ENCODE measurements around the gene RNMT.
"Not testable (repeated sequence)": the region's sequence is repeated elsewhere in the genome, so short reads cannot be mapped to it uniquely, and the experiment has no call there.

Gene RNMT

GRCh38 chr18:13745696-13746095, 19.2 kb downstream of the RNMT start:
- Histone ChIP-seq H3K9me3 (ENCODE audit: control insufficient read depth, low read depth, low read length) (no peaks in the 10 kb centered on the region), H3K4me3 (ENCODE audit: low read length) (no peak overlapping the region), H3K27me3 (ENCODE audit: control insufficient read depth, insufficient read depth, low read length) (no peaks in the 10 kb centered on the region), H3K36me3 (ENCODE audit: control insufficient read depth, low read depth, low read length) (peaks cover 62% of the 10 kb centered on the region), H3K4me1 (ENCODE audit: control insufficient read depth, low read depth, low read length) (no peaks in the 10 kb centered on the region), H3K27ac (ENCODE audit: low read length) (no peak overlapping the region), H3K9ac (ENCODE audit: low read length) (no peak overlapping the region)

- Histone ChIP-seq H3K27me3 (ENCODE audit: control insufficient read depth, insufficient read depth, low read length) (no peaks in the 10 kb centered on the region), H3K9ac (ENCODE audit: low read length) (no peak overlapping the region), H3K4me1 (ENCODE audit: control insufficient read depth, low read depth, low read length) (no peaks in the 10 kb centered on the region), H3K36me3 (ENCODE audit: control insufficient read depth, low read depth, low read length) (peaks cover 52% of the 10 kb centered on the region), H3K9me3 (ENCODE audit: control insufficient read depth, low read depth, low read length) (no peaks in the 10 kb centered on the region), H3K4me3 (ENCODE audit: low read length) (no peak overlapping the region), H3K27ac (ENCODE audit: low read length) (no peak overlapping the region)
These were observed 20.2 kb downstream of the RNMT start for GRCh38 chr18:13746633-13747032.

- H3K27me3 ChIP-seq (ENCODE audit: control insufficient read depth, insufficient read depth, low read length); H3K9me3 ChIP-seq (ENCODE audit: control insufficient read depth, low read depth, low read length); H3K4me3 ChIP-seq (ENCODE audit: low read length); H3K4me1 ChIP-seq (ENCODE audit: control insufficient read depth, low read depth, low read length); H3K27ac ChIP-seq (ENCODE audit: low read length); H3K9ac ChIP-seq (ENCODE audit: low read length): not testable (repeated sequence)
- H3K36me3 ChIP-seq (ENCODE audit: control insufficient read depth, low read depth, low read length): peaks cover 65% of the 10 kb centered on the region
These were observed 25.1 kb downstream of the RNMT start for GRCh38 chr18:13751599-13751998.

GRCh38 chr18:13756261-13756660, 29.8 kb downstream of the RNMT start:
- Histone ChIP-seq H3K9me3 (ENCODE audit: control insufficient read depth, low read depth, low read length) (no peaks in the 10 kb centered on the region), H3K27ac (ENCODE audit: low read length) (no peak overlapping the region), H3K4me1 (ENCODE audit: control insufficient read depth, low read depth, low read length) (no peaks in the 10 kb centered on the region), H3K9ac (ENCODE audit: low read length) (no peak overlapping the region), H3K4me3 (ENCODE audit: low read length) (no peak overlapping the region), H3K36me3 (ENCODE audit: control insufficient read depth, low read depth, low read length) (peaks cover 47% of the 10 kb centered on the region), H3K27me3 (ENCODE audit: control insufficient read depth, insufficient read depth, low read length) (no peaks in the 10 kb centered on the region)

- H3K4me3 ChIP-seq (ENCODE audit: low read length): no peak overlapping the region
- no peaks in the 10 kb centered on the region for H3K9me3 ChIP-seq (ENCODE audit: control insufficient read depth, low read depth, low read length)
- H3K27ac ChIP-seq (ENCODE audit: low read length): no peak overlapping the region
- no peak overlapping the region for H3K9ac ChIP-seq (ENCODE audit: low read length)
- no peaks in the 10 kb centered on the region for H3K27me3 ChIP-seq (ENCODE audit: control insufficient read depth, insufficient read depth, low read length)
- H3K4me1 ChIP-seq (ENCODE audit: control insufficient read depth, low read depth, low read length): no peaks in the 10 kb centered on the region
- H3K36me3 ChIP-seq (ENCODE audit: control insufficient read depth, low read depth, low read length): peaks cover 47% of the 10 kb centered on the region
These were observed 30.2 kb downstream of the RNMT start for GRCh38 chr18:13756671-13757070.

GRCh38 chr18:13758622-13759021, 32.1 kb downstream of the RNMT start:
- H3K36me3 ChIP-seq (ENCODE audit: control insufficient read depth, low read depth, low read length): peaks cover 37% of the 10 kb centered on the region
- H3K9ac ChIP-seq (ENCODE audit: low read length): no peak overlapping the region
- H3K4me3 ChIP-seq (ENCODE audit: low read length): no peak overlapping the region
- H3K27ac ChIP-seq (ENCODE audit: low read length): no peak overlapping the region
- no peaks in the 10 kb centered on the region for H3K27me3 ChIP-seq (ENCODE audit: control insufficient read depth, insufficient read depth, low read length)
- no peaks in the 10 kb centered on the region for H3K4me1 ChIP-seq (ENCODE audit: control insufficient read depth, low read depth, low read length)
- no peaks in the 10 kb centered on the region for H3K9me3 ChIP-seq (ENCODE audit: control insufficient read depth, low read depth, low read length)

GRCh38 chr18:13760047-13760446, 33.6 kb downstream of the RNMT start:
- H3K27ac ChIP-seq (ENCODE audit: low read length): no peak overlapping the region
- H3K4me3 ChIP-seq (ENCODE audit: low read length): no peak overlapping the region
- H3K9ac ChIP-seq (ENCODE audit: low read length): no peak overlapping the region
- H3K27me3 ChIP-seq (ENCODE audit: control insufficient read depth, insufficient read depth, low read length): no peaks in the 10 kb centered on the region
- H3K4me1 ChIP-seq (ENCODE audit: control insufficient read depth, low read depth, low read length): no peaks in the 10 kb centered on the region
- peaks cover 22% of the 10 kb centered on the region for H3K36me3 ChIP-seq (ENCODE audit: control insufficient read depth, low read depth, low read length)
- H3K9me3 ChIP-seq (ENCODE audit: control insufficient read depth, low read depth, low read length): no peaks in the 10 kb centered on the region

- H3K9ac ChIP-seq (ENCODE audit: low read length): no peak overlapping the region
- H3K27ac ChIP-seq (ENCODE audit: low read length): no peak overlapping the region
- no peaks in the 10 kb centered on the region for H3K27me3 ChIP-seq (ENCODE audit: control insufficient read depth, insufficient read depth, low read length)
- H3K9me3 ChIP-seq (ENCODE audit: control insufficient read depth, low read depth, low read length): peaks cover 6% of the 10 kb centered on the region
- H3K4me3 ChIP-seq (ENCODE audit: low read length): no peak overlapping the region
- H3K4me1 ChIP-seq (ENCODE audit: control insufficient read depth, low read depth, low read length): no peaks in the 10 kb centered on the region
- peaks cover 8% of the 10 kb centered on the region for H3K36me3 ChIP-seq (ENCODE audit: control insufficient read depth, low read depth, low read length)
These were observed 36.4 kb downstream of the RNMT start for GRCh38 chr18:13762690-13763439.

GRCh38 chr18:13775058-13775457, 48.6 kb downstream of the RNMT start:
- Histone ChIP-seq H3K4me1 (ENCODE audit: control insufficient read depth, low read depth, low read length) (peaks cover 4% of the 10 kb centered on the region), H3K27me3 (ENCODE audit: control insufficient read depth, insufficient read depth, low read length) (no peaks in the 10 kb centered on the region), H3K9me3 (ENCODE audit: control insufficient read depth, low read depth, low read length) (no peaks in the 10 kb centered on the region), H3K27ac (ENCODE audit: low read length) (no peak overlapping the region), H3K36me3 (ENCODE audit: control insufficient read depth, low read depth, low read length) (no peaks in the 10 kb centered on the region), H3K9ac (ENCODE audit: low read length) (no peak overlapping the region), H3K4me3 (ENCODE audit: low read length) (no peak overlapping the region)

- Histone ChIP-seq H3K27me3 (ENCODE audit: control insufficient read depth, insufficient read depth, low read length) (no peaks in the 10 kb centered on the region), H3K4me3 (ENCODE audit: low read length) (no peak overlapping the region), H3K9me3 (ENCODE audit: control insufficient read depth, low read depth, low read length) (no peaks in the 10 kb centered on the region), H3K27ac (ENCODE audit: low read length) (no peak overlapping the region), H3K4me1 (ENCODE audit: control insufficient read depth, low read depth, low read length) (no peaks in the 10 kb centered on the region), H3K9ac (ENCODE audit: low read length) (no peak overlapping the region), H3K36me3 (ENCODE audit: control insufficient read depth, low read depth, low read length) (no peaks in the 10 kb centered on the region)
These were observed 64.7 kb downstream of the RNMT start for GRCh38 chr18:13791181-13791580.

- no peak overlapping the region for H3K27ac ChIP-seq (ENCODE audit: low read length)
- H3K9ac ChIP-seq (ENCODE audit: low read length): no peak overlapping the region
- H3K4me1 ChIP-seq (ENCODE audit: control insufficient read depth, low read depth, low read length): no peaks in the 10 kb centered on the region
- H3K9me3 ChIP-seq (ENCODE audit: control insufficient read depth, low read depth, low read length): no peaks in the 10 kb centered on the region
- H3K27me3 ChIP-seq (ENCODE audit: control insufficient read depth, insufficient read depth, low read length): no peaks in the 10 kb centered on the region
- H3K4me3 ChIP-seq (ENCODE audit: low read length): no peak overlapping the region
- H3K36me3 ChIP-seq (ENCODE audit: control insufficient read depth, low read depth, low read length): no peaks in the 10 kb centered on the region
These were observed 67.3 kb downstream of the RNMT start for GRCh38 chr18:13793819-13794218.

- peaks cover 16% of the 10 kb centered on the region for H3K27me3 ChIP-seq (ENCODE audit: control insufficient read depth, insufficient read depth, low read length)
- H3K4me3 ChIP-seq (ENCODE audit: low read length): no peak overlapping the region
- peaks cover 4% of the 10 kb centered on the region for H3K4me1 ChIP-seq (ENCODE audit: control insufficient read depth, low read depth, low read length)
- no peaks in the 10 kb centered on the region for H3K9me3 ChIP-seq (ENCODE audit: control insufficient read depth, low read depth, low read length)
- H3K27ac ChIP-seq (ENCODE audit: low read length): no peak overlapping the region
- H3K9ac ChIP-seq (ENCODE audit: low read length): no peak overlapping the region
- H3K36me3 ChIP-seq (ENCODE audit: control insufficient read depth, low read depth, low read length): no peaks in the 10 kb centered on the region
These were observed 70.0 kb downstream of the RNMT start for GRCh38 chr18:13796515-13796914.
